Endothelial cell of umbilical vein (primary cell): ENCODE results near the gene UBAP1. TPM values are rescaled to one million over a fixed set of nuclear protein-coding genes. Genes with fewer than 3 reads are reported as not detected.

Source experiments
- BruUV-seq: library from RNA; stranded (reverse); fragments of 400-500 nt; replicated peaks from 2 replicates; lab custom pipeline; 2021; lab: Mats Ljungman, UMichigan
- CTCF ChIA-PET: fragments of 300-600, 350-600 bp; sonication (Branson Sonifier 250); formaldehyde crosslinking; loops from one replicate; lab custom pipeline; 2021; ENCODE audit warnings: antibody characterized with exemption, inconsistent platforms; lab: Charles Lee
- POLR2A ChIA-PET: fragments of 300-600, 350-600 bp; sonication (Branson Sonifier 250); formaldehyde crosslinking; loops from one replicate; lab custom pipeline; 2021; ENCODE audit warnings: antibody characterized with exemption, inconsistent platforms; lab: Charles Lee
- DNase-seq: peaks from one replicate; pipeline ENCODE4 v3.0.0-alpha.2; 2011; ENCODE audit warnings: low read depth, low spot score
- FAIRE-seq: peaks from 2 replicates; lab custom pipeline; 2011; peaks lifted over from hg19 to GRCh38; lab: Jason Lieb, UNC
- H2AFZ ChIP-seq: 2 replicates; pipeline ENCODE4 v1.6.0; 2012; ENCODE audit warnings: low read depth, low read length, control low read depth, inconsistent platforms
- H3K27ac ChIP-seq: 2 replicates; pipeline ENCODE4 v1.5.1; 2011; ENCODE audit warnings: low read depth, mild to moderate bottlenecking, control low read depth, low read length, moderate library complexity; ENCODE audit not compliant: insufficient read depth
- H3K27me3 ChIP-seq, 2 experiments: 2 replicates each; pipeline versions ENCODE4 v1.6.0 to v1.6.1; 2011; ENCODE audit warnings: low read length in 2 of 2, mixed read lengths in 1 of 2; ENCODE audit not compliant: control insufficient read depth in 2 of 2, insufficient read depth in 2 of 2
- H3K36me3 ChIP-seq, 2 experiments: 2 replicates in 1 of 2; 3 replicates in 1 of 2; pipeline ENCODE4 v1.5.1; 2011; ENCODE audit warnings: low read length in 2 of 2, mild to moderate bottlenecking in 1 of 2, moderate library complexity in 1 of 2; ENCODE audit not compliant: control insufficient read depth in 2 of 2, insufficient read depth in 2 of 2; ENCODE audit errors: extremely low read depth in 1 of 2
- H3K4me1 ChIP-seq: 3 replicates; pipeline ENCODE4 v1.5.1; 2011; ENCODE audit warnings: mild to moderate bottlenecking, low read length; ENCODE audit not compliant: control insufficient read depth, insufficient read depth; ENCODE audit errors: extremely low read depth
- H3K4me2 ChIP-seq: 2 replicates; pipeline ENCODE4 v1.6.1; 2011; ENCODE audit warnings: low read length, control low read depth, mixed read lengths; ENCODE audit not compliant: insufficient read depth
- H3K4me3 ChIP-seq, 3 experiments: fragments of 200-600 bp in 1 of 3; sonication (generic), shearing (Covaris generic) in 1 of 3; replicated peaks in 1 of 3; 2 replicates each; pipeline ENCODE4 v1.5.1; 2011 to 2016; ENCODE audit warnings: control low read depth in 3 of 3, low read length in 3 of 3, mild to moderate bottlenecking in 2 of 3, inconsistent platforms in 1 of 3, low read depth in 1 of 3, moderate library complexity in 1 of 3; ENCODE audit not compliant: insufficient read depth in 1 of 3
- H3K79me2 ChIP-seq: 2 replicates; pipeline ENCODE4 v1.6.0; 2012; ENCODE audit warnings: low read length, inconsistent platforms; ENCODE audit not compliant: control insufficient read depth, insufficient read depth
- H3K9ac ChIP-seq: replicated peaks from 2 replicates; pipeline ENCODE3; 2011; ENCODE audit warnings: low read length, control low read depth; ENCODE audit not compliant: insufficient read depth; ENCODE audit errors: extremely low read depth
- H3K9me1 ChIP-seq: replicated peaks from 3 replicates; pipeline ENCODE4 v1.6.0; 2011; ENCODE audit warnings: mild to moderate bottlenecking, low read length; ENCODE audit not compliant: control insufficient read depth, insufficient read depth; ENCODE audit errors: extremely low read depth
- H3K9me3 ChIP-seq: replicated peaks from 2 replicates; pipeline ENCODE4 v1.5.1; 2012; ENCODE audit warnings: low read length, inconsistent platforms; ENCODE audit not compliant: control insufficient read depth, insufficient read depth
- H4K20me1 ChIP-seq: replicated peaks from 2 replicates; pipeline ENCODE3; 2011; ENCODE audit warnings: mild to moderate bottlenecking, low read length; ENCODE audit not compliant: control insufficient read depth, insufficient read depth; ENCODE audit errors: extremely low read depth
- CTCF ChIP-seq, 2 donors: IDR thresholded peaks; 1 replicate in 1 of 2; 2 replicates in 1 of 2; pipeline ENCODE4 v1.5.1; 2011; ENCODE audit warnings: low read length in 2 of 2, mild to moderate bottlenecking in 2 of 2, moderate library complexity in 2 of 2, control low read depth in 1 of 2, inconsistent platforms in 1 of 2, low read depth in 1 of 2; ENCODE audit not compliant: insufficient read depth in 1 of 2; ENCODE audit errors: extremely low read depth in 1 of 2
- FOS ChIP-seq: IDR thresholded peaks from 2 replicates; pipeline ENCODE4 v1.6.1; 2011; ENCODE audit warnings: mild to moderate bottlenecking, low read length, moderate library complexity, borderline replicate concordance; ENCODE audit not compliant: insufficient read depth
- MAX ChIP-seq: IDR thresholded peaks from 2 replicates; pipeline ENCODE4 v1.6.1; 2011; ENCODE audit not compliant: insufficient read depth, insufficient read length
- MYC ChIP-seq: IDR thresholded peaks from one replicate; pipeline ENCODE4 v1.6.1; 2011; ENCODE audit warnings: mild to moderate bottlenecking, low read depth, low read length
- POLR2A ChIP-seq: IDR thresholded peaks from 2 replicates; pipeline ENCODE4 v1.6.1; 2012; ENCODE audit warnings: low read depth, mild to moderate bottlenecking, control low read depth, low read length
- dilution Hi-C: fragments of 300-500 bp; cut with MboI; formaldehyde crosslinking; loops from one replicate; pipeline ENCODE4 v1.15.0; 2019; ENCODE audit warnings: low sequenced_read_pairs; ENCODE audit not compliant: extremely low pct_ligation_motif_present
- intact Hi-C: fragments of 100-400 bp; cut with micrococcal nuclease; formaldehyde crosslinking; loops from one replicate; pipeline ENCODE4 v1.10.0; 2022
- polyA plus RNA-seq, 4 experiments: library from polyadenylated mRNA; depleted of rRNA in 3 of 4; stranded (reverse) in 3 of 4; unstranded in 1 of 4; fragments of >200 nt; gene quantifications; 2 replicates each; pipeline versions ENCODE4 v1.2.1 to v1.2.3, GENCODE V29; 2011 to 2012; ENCODE audit warnings: missing spikeins in 1 of 4
- total RNA-seq: library from RNA; stranded (reverse); gene quantifications from 2 replicates; pipeline ENCODE4 v1.2.3, GENCODE V29; 2021

UBAP1 gene
- total and polyA plus RNA-seq, 2 donors (not counting 3 experiments of a cell fraction or from before 2014, with no cell fraction given): 38.8 TPM

- dilution Hi-C loops: no loop called here
- intact Hi-C loops: no loop called here
- TF ChIP-seq MYC (no peak), FOS (no peak), POLR2A (no peak), MAX (no peak), CTCF (IDR thresholded peaks at IDR 0.05; ENCODE audit: extremely low read depth in 1 of 2, insufficient read depth in 1 of 2, low read depth in 1 of 2, low read length in 2 of 2) (peak; percentile 14 to 54)
- CTCF ChIA-PET: interaction anchor here (0.7 to 2.4 kb wide), 8 partner anchors 9 to 1228 kb away, joined by 3 to 11 read pairs (median 6); partner anchors contain the start of gene DCAF12
- DNase-seq: peak; percentile 89
- no peaks in the 10 kb centered on the region for H3K36me3 ChIP-seq
- POLR2A ChIA-PET: no interaction called here
- no peaks in the 10 kb centered on the region for H3K4me1 ChIP-seq
- H3K4me3 ChIP-seq: no peak overlapping the region
- no peaks in the 10 kb centered on the region for H3K27me3 ChIP-seq
- no peak overlapping the region for H3K27ac ChIP-seq
- FAIRE-seq: peak; percentile 90
- no peak overlapping the region for H3K4me2 ChIP-seq
- H2AFZ ChIP-seq: no peak overlapping the region
- H3K9me3 ChIP-seq: no peaks in the 10 kb centered on the region
- BruUV-seq: no TSS peak
- no peaks in the 10 kb centered on the region for H3K79me2 ChIP-seq
- no peaks in the 10 kb centered on the region for H4K20me1 ChIP-seq
- H3K9me1 ChIP-seq: no peaks in the 10 kb centered on the region
- H3K9ac ChIP-seq: no peak overlapping the region
Observed at GRCh38 chr9:34139477-34140146, 39.2 kb upstream of the UBAP1 start.
